Lung microvascular endothelial cell (primary cell): ENCODE results near the gene OGG1. TPM values are rescaled to one million over a fixed set of nuclear protein-coding genes. Genes with fewer than 3 reads are reported as not detected.

Experiments
- DNase-seq, 2 donors: peaks; one replicate each; pipeline versions ENCODE4 v3.0.0 to v3.0.0-alpha.2; 2010; ENCODE audit warnings: low read depth in 2 of 2
- total RNA-seq: library from RNA; depleted of rRNA; stranded (reverse); fragments of >200 nt; gene quantifications from 2 replicates; pipeline ENCODE4 v1.2.1, GENCODE V29; 2014

OGG1 gene
- total RNA-seq, 1 donor from 2014 or later, result 18.8 TPM

- no peak for DNase-seq
These were observed 35.9 kb downstream of the OGG1 start for GRCh38 chr3:9785602-9786001.

- no peak for DNase-seq
These were observed 36.5 kb downstream of the OGG1 start for GRCh38 chr3:9786209-9786739.

GRCh38 chr3:9786825-9787669, 37.3 kb downstream of the OGG1 start:
- no peak for DNase-seq

GRCh38 chr3:9787714-9788113, 38.0 kb downstream of the OGG1 start:
- no peak for DNase-seq

- DNase-seq, result no peak
These were observed 41.4 kb downstream of the OGG1 start for GRCh38 chr3:9791127-9791526.

- no peak for DNase-seq
These were observed 42.1 kb downstream of the OGG1 start for GRCh38 chr3:9791790-9792404.

- DNase-seq, result peak; percentile 96 to 97
These were observed 42.8 kb downstream of the OGG1 start, which contains the start of the genes ARPC4 and TADA3 for GRCh38 chr3:9792405-9793160. ARPC4 (plus strand) TSS chr3:9793082; CDS start chr3:9793122, 40 bp downstream. TADA3 (minus strand) TSS chr3:9792473; CDS start chr3:9791466, 1,007 bp downstream.

- peak; percentile 60 to 64 for DNase-seq
These were observed 43.5 kb downstream of the OGG1 start for GRCh38 chr3:9793161-9793781.

- DNase-seq, result no peak
These were observed 44.6 kb downstream of the OGG1 start for GRCh38 chr3:9794400-9794799.

GRCh38 chr3:9795207-9795606, 45.5 kb downstream of the OGG1 start:
- no peak for DNase-seq

GRCh38 chr3:9797196-9797945, 47.6 kb downstream of the OGG1 start:
- peak in 1 of 2 donors; percentile 21 for DNase-seq

GRCh38 chr3:9800529-9800928, 50.8 kb downstream of the OGG1 start:
- peak in 1 of 2 donors; percentile 23 for DNase-seq

- no peak for DNase-seq
These were observed 53.7 kb downstream of the OGG1 start for GRCh38 chr3:9803494-9803893.

- DNase-seq, result no peak
These were observed 55.2 kb downstream of the OGG1 start for GRCh38 chr3:9804996-9805395.

GRCh38 chr3:9806137-9806536, 56.4 kb downstream of the OGG1 start:
- DNase-seq, result no peak

Other genes starting within 250 kb of the OGG1 start
- gene LHFPL4, start 196.1 kb upstream of the OGG1 start, total RNA-seq, result under 0.01 TPM in 2 replicates
- gene MTMR14, start 100.4 kb upstream of the OGG1 start, total RNA-seq, result 45.3 and 57.7 TPM in 2 replicates
- under 0.01 TPM in 1 of 2 replicates, not detected in the other for gene CPNE9, start 46.1 kb upstream of the OGG1 start, total RNA-seq
- gene BRPF1, start 18.2 kb upstream of the OGG1 start, total RNA-seq, result 10.5 and 18.7 TPM in 2 replicates
- 21.4 and 25.1 TPM in 2 replicates for gene CAMK1, start 20.0 kb downstream of the OGG1 start, total RNA-seq
- 19.0 and 25.4 TPM in 2 replicates for gene TADA3, start 42.5 kb downstream of the OGG1 start, total RNA-seq
- 247 and 251 TPM in 2 replicates for gene ARPC4, start 43.1 kb downstream of the OGG1 start, total RNA-seq
- gene TTLL3, start 60.3 kb downstream of the OGG1 start, total RNA-seq, result 2.2 and 5.8 TPM in 2 replicates
- gene RPUSD3, start 94.1 kb downstream of the OGG1 start, total RNA-seq, result 15.9 TPM in 2 replicates
- not detected in 2 replicates for gene CIDEC, start 130.3 kb downstream of the OGG1 start, total RNA-seq
- 25.1 and 28.8 TPM in 2 replicates for gene JAGN1, start 140.7 kb downstream of the OGG1 start, total RNA-seq
- gene IL17RE, start 152.9 kb downstream of the OGG1 start, total RNA-seq, result under 0.01 TPM in 2 replicates
- 11.5 and 17.4 TPM in 2 replicates for gene IL17RC, start 167.1 kb downstream of the OGG1 start, total RNA-seq
- 19.8 and 60.9 TPM in 2 replicates for gene CRELD1, start 183.9 kb downstream of the OGG1 start, total RNA-seq
- gene PRRT3, start 202.5 kb downstream of the OGG1 start, total RNA-seq, result 0.44 and 0.60 TPM in 2 replicates
- gene EMC3, start 236.9 kb downstream of the OGG1 start, total RNA-seq, result 35.3 and 59.5 TPM in 2 replicates